Endothelial cell of umbilical vein (primary cell): ENCODE results near the gene TTC34. TPM values are rescaled to one million over a fixed set of nuclear protein-coding genes. Genes with fewer than 3 reads are reported as not detected.

Experiments
- BruUV-seq: library from RNA; stranded (reverse); fragments of 400-500 nt; replicated peaks from 2 replicates; lab custom pipeline; 2021; lab: Mats Ljungman, UMichigan
- CTCF ChIA-PET: fragments of 300-600, 350-600 bp; sonication (Branson Sonifier 250); formaldehyde crosslinking; loops from one replicate; lab custom pipeline; 2021; ENCODE audit warnings: antibody characterized with exemption, inconsistent platforms; lab: Charles Lee
- POLR2A ChIA-PET: fragments of 300-600, 350-600 bp; sonication (Branson Sonifier 250); formaldehyde crosslinking; loops from one replicate; lab custom pipeline; 2021; ENCODE audit warnings: antibody characterized with exemption, inconsistent platforms; lab: Charles Lee
- DNase-seq: peaks from one replicate; pipeline ENCODE4 v3.0.0-alpha.2; 2011; ENCODE audit warnings: low read depth, low spot score
- FAIRE-seq: peaks from 2 replicates; lab custom pipeline; 2011; peaks lifted over from hg19 to GRCh38; lab: Jason Lieb, UNC
- H2AFZ ChIP-seq: 2 replicates; pipeline ENCODE4 v1.6.0; 2012; ENCODE audit warnings: low read depth, low read length, control low read depth, inconsistent platforms
- H3K27ac ChIP-seq: 2 replicates; pipeline ENCODE4 v1.5.1; 2011; ENCODE audit warnings: low read depth, mild to moderate bottlenecking, control low read depth, low read length, moderate library complexity; ENCODE audit not compliant: insufficient read depth
- H3K27me3 ChIP-seq, 2 experiments: 2 replicates each; pipeline versions ENCODE4 v1.6.0 to v1.6.1; 2011; ENCODE audit warnings: low read length in 2 of 2, mixed read lengths in 1 of 2; ENCODE audit not compliant: control insufficient read depth in 2 of 2, insufficient read depth in 2 of 2
- H3K36me3 ChIP-seq, 2 experiments: 2 replicates in 1 of 2; 3 replicates in 1 of 2; pipeline ENCODE4 v1.5.1; 2011; ENCODE audit warnings: low read length in 2 of 2, mild to moderate bottlenecking in 1 of 2, moderate library complexity in 1 of 2; ENCODE audit not compliant: control insufficient read depth in 2 of 2, insufficient read depth in 2 of 2; ENCODE audit errors: extremely low read depth in 1 of 2
- H3K4me1 ChIP-seq: 3 replicates; pipeline ENCODE4 v1.5.1; 2011; ENCODE audit warnings: mild to moderate bottlenecking, low read length; ENCODE audit not compliant: control insufficient read depth, insufficient read depth; ENCODE audit errors: extremely low read depth
- H3K4me2 ChIP-seq: 2 replicates; pipeline ENCODE4 v1.6.1; 2011; ENCODE audit warnings: low read length, control low read depth, mixed read lengths; ENCODE audit not compliant: insufficient read depth
- H3K4me3 ChIP-seq, 3 experiments: fragments of 200-600 bp in 1 of 3; sonication (generic), shearing (Covaris generic) in 1 of 3; replicated peaks in 1 of 3; 2 replicates each; pipeline ENCODE4 v1.5.1; 2011 to 2016; ENCODE audit warnings: control low read depth in 3 of 3, low read length in 3 of 3, mild to moderate bottlenecking in 2 of 3, inconsistent platforms in 1 of 3, low read depth in 1 of 3, moderate library complexity in 1 of 3; ENCODE audit not compliant: insufficient read depth in 1 of 3
- H3K79me2 ChIP-seq: 2 replicates; pipeline ENCODE4 v1.6.0; 2012; ENCODE audit warnings: low read length, inconsistent platforms; ENCODE audit not compliant: control insufficient read depth, insufficient read depth
- H3K9ac ChIP-seq: replicated peaks from 2 replicates; pipeline ENCODE3; 2011; ENCODE audit warnings: low read length, control low read depth; ENCODE audit not compliant: insufficient read depth; ENCODE audit errors: extremely low read depth
- H3K9me1 ChIP-seq: replicated peaks from 3 replicates; pipeline ENCODE4 v1.6.0; 2011; ENCODE audit warnings: mild to moderate bottlenecking, low read length; ENCODE audit not compliant: control insufficient read depth, insufficient read depth; ENCODE audit errors: extremely low read depth
- H3K9me3 ChIP-seq: replicated peaks from 2 replicates; pipeline ENCODE4 v1.5.1; 2012; ENCODE audit warnings: low read length, inconsistent platforms; ENCODE audit not compliant: control insufficient read depth, insufficient read depth
- H4K20me1 ChIP-seq: replicated peaks from 2 replicates; pipeline ENCODE3; 2011; ENCODE audit warnings: mild to moderate bottlenecking, low read length; ENCODE audit not compliant: control insufficient read depth, insufficient read depth; ENCODE audit errors: extremely low read depth
- CTCF ChIP-seq, 2 donors: IDR thresholded peaks; 1 replicate in 1 of 2; 2 replicates in 1 of 2; pipeline ENCODE4 v1.5.1; 2011; ENCODE audit warnings: low read length in 2 of 2, mild to moderate bottlenecking in 2 of 2, moderate library complexity in 2 of 2, control low read depth in 1 of 2, inconsistent platforms in 1 of 2, low read depth in 1 of 2; ENCODE audit not compliant: insufficient read depth in 1 of 2; ENCODE audit errors: extremely low read depth in 1 of 2
- EZH2 ChIP-seq: IDR thresholded peaks from 2 replicates; pipeline ENCODE4 v1.6.1; 2012; ENCODE audit warnings: borderline replicate concordance, low read depth, mild to moderate bottlenecking, moderate library complexity, low read length, inconsistent platforms; ENCODE audit not compliant: severe bottlenecking
- FOS ChIP-seq: IDR thresholded peaks from 2 replicates; pipeline ENCODE4 v1.6.1; 2011; ENCODE audit warnings: mild to moderate bottlenecking, low read length, moderate library complexity, borderline replicate concordance; ENCODE audit not compliant: insufficient read depth
- GATA2 ChIP-seq: IDR thresholded peaks from 2 replicates; pipeline ENCODE4 v1.7.0; 2011; ENCODE audit warnings: low read depth, mild to moderate bottlenecking, moderate library complexity, mixed read lengths, low read length; ENCODE audit not compliant: insufficient read length, insufficient read depth
- JUN ChIP-seq: IDR thresholded peaks from 2 replicates; pipeline ENCODE4 v1.6.1; 2011; ENCODE audit warnings: borderline replicate concordance, low read depth; ENCODE audit not compliant: insufficient read length, insufficient read depth
- MAX ChIP-seq: IDR thresholded peaks from 2 replicates; pipeline ENCODE4 v1.6.1; 2011; ENCODE audit not compliant: insufficient read depth, insufficient read length
- MYC ChIP-seq: IDR thresholded peaks from one replicate; pipeline ENCODE4 v1.6.1; 2011; ENCODE audit warnings: mild to moderate bottlenecking, low read depth, low read length
- POLR2A ChIP-seq: IDR thresholded peaks from 2 replicates; pipeline ENCODE4 v1.6.1; 2012; ENCODE audit warnings: low read depth, mild to moderate bottlenecking, control low read depth, low read length
- POLR2AphosphoS5 ChIP-seq: IDR thresholded peaks from 2 replicates; pipeline ENCODE4 v1.6.1; 2012; ENCODE audit warnings: low read depth, mild to moderate bottlenecking, control low read depth, low read length, moderate library complexity; ENCODE audit not compliant: insufficient read depth
- dilution Hi-C: fragments of 300-500 bp; cut with MboI; formaldehyde crosslinking; loops from one replicate; pipeline ENCODE4 v1.15.0; 2019; ENCODE audit warnings: low sequenced_read_pairs; ENCODE audit not compliant: extremely low pct_ligation_motif_present
- intact Hi-C: fragments of 100-400 bp; cut with micrococcal nuclease; formaldehyde crosslinking; loops from one replicate; pipeline ENCODE4 v1.10.0; 2022
- polyA plus RNA-seq, 4 experiments: library from polyadenylated mRNA; depleted of rRNA in 3 of 4; stranded (reverse) in 3 of 4; unstranded in 1 of 4; fragments of >200 nt; gene quantifications; 2 replicates each; pipeline versions ENCODE4 v1.2.1 to v1.2.3, GENCODE V29; 2011 to 2012; ENCODE audit warnings: missing spikeins in 1 of 4
- total RNA-seq: library from RNA; stranded (reverse); gene quantifications from 2 replicates; pipeline ENCODE4 v1.2.3, GENCODE V29; 2021

The TTC34 gene
- total and polyA plus RNA-seq, 2 donors (not counting 3 experiments of a cell fraction or from before 2014, with no cell fraction given), result 0.08 to 0.77 TPM

- no peaks in the 10 kb centered on the region for H4K20me1 ChIP-seq
- dilution Hi-C loops, result no loop called here
- intact Hi-C loops, result no loop called here
Measured at GRCh38 chr1:2806591-2806990, 5.1 kb upstream of the TTC34 start.

More at GRCh38 chr1:2806591-2806990, 5.1 kb upstream of the TTC34 start:
- H3K9ac ChIP-seq, result no peak overlapping the region
- no peaks in the 10 kb centered on the region for H3K4me1 ChIP-seq
- H3K9me3 ChIP-seq, result no peaks in the 10 kb centered on the region
- no peak overlapping the region for H3K4me3 ChIP-seq
- FAIRE-seq (no peak), DNase-seq (no peak)
- H3K36me3 ChIP-seq, result no peaks in the 10 kb centered on the region
- ChIA-PET POLR2A (no interaction called here), CTCF (no interaction called here)
- no peaks in the 10 kb centered on the region for H3K79me2 ChIP-seq
- BruUV-seq, result no TSS peak
- no peaks in the 10 kb centered on the region for H3K27me3 ChIP-seq
- no peak overlapping the region for H3K4me2 ChIP-seq
- no peak for TF ChIP-seq CTCF (IDR thresholded peaks at IDR 0.05; ENCODE audit: extremely low read depth in 1 of 2, insufficient read depth in 1 of 2, low read depth in 1 of 2, low read length in 2 of 2)
- TF ChIP-seq POLR2A, result no peak
- no peak for TF ChIP-seq EZH2
- no peak for TF ChIP-seq JUN
- no peak for TF ChIP-seq FOS
- no peak for TF ChIP-seq MYC
- TF ChIP-seq MAX, result no peak
- no peak for TF ChIP-seq POLR2AphosphoS5
- TF ChIP-seq GATA2, result no peak
- no peak overlapping the region for H2AFZ ChIP-seq
- no peaks in the 10 kb centered on the region for H3K9me1 ChIP-seq
- no peak overlapping the region for H3K27ac ChIP-seq
